GM18511 (cell line): ENCODE data around the gene EVA1A.

Source experiments
- ATAC-seq: cut with Tn5 transposase; IDR thresholded peaks from one replicate; pipeline ENCODE4 v1.9.1; 2021; ENCODE audit warnings: mild to moderate bottlenecking, moderate library complexity; ENCODE audit not compliant: unreplicated experiment

The EVA1A gene

GRCh38 chr2:75592030-75592429 lies 31.3 kb upstream of the EVA1A start:
- no peak for ATAC-seq

- no peak for ATAC-seq
Observed at GRCh38 chr2:75589391-75590105, 28.8 kb upstream of the EVA1A start.

GRCh38 chr2:75587954-75588587 lies 27.3 kb upstream of the EVA1A start:
- no peak for ATAC-seq

GRCh38 chr2:75586971-75587370 lies 26.2 kb upstream of the EVA1A start:
- ATAC-seq, result no peak

GRCh38 chr2:75582840-75583239 lies 22.1 kb upstream of the EVA1A start:
- ATAC-seq, result no peak

GRCh38 chr2:75580606-75581005 lies 19.9 kb upstream of the EVA1A start:
- no peak for ATAC-seq

- ATAC-seq, result no peak
Observed at GRCh38 chr2:75580156-75580555, 19.4 kb upstream of the EVA1A start.

GRCh38 chr2:75579186-75579585 lies 18.4 kb upstream of the EVA1A start:
- no peak for ATAC-seq

GRCh38 chr2:75577280-75577679 lies 16.5 kb upstream of the EVA1A start:
- ATAC-seq, result no peak

- ATAC-seq, result no peak
Observed at GRCh38 chr2:75574106-75574505, 13.4 kb upstream of the EVA1A start.

- ATAC-seq, result no peak
Observed at GRCh38 chr2:75573145-75573878, 12.6 kb upstream of the EVA1A start.

GRCh38 chr2:75571730-75572430 lies 11.1 kb upstream of the EVA1A start:
- ATAC-seq, result no peak

GRCh38 chr2:75570948-75571729 lies 10.4 kb upstream of the EVA1A start:
- no peak for ATAC-seq

- ATAC-seq, result no peak
Observed at GRCh38 chr2:75570024-75570947, 9.5 kb upstream of the EVA1A start.

GRCh38 chr2:75569546-75569945 lies 8.8 kb upstream of the EVA1A start:
- ATAC-seq, result no peak

GRCh38 chr2:75568174-75568573 lies 7.4 kb upstream of the EVA1A start:
- ATAC-seq, result no peak

- no peak for ATAC-seq
Observed at GRCh38 chr2:75565472-75566462, 5.0 kb upstream of the EVA1A start.

- ATAC-seq, result no peak
Observed at GRCh38 chr2:75564713-75565359, 4.1 kb upstream of the EVA1A start.
